Upper lobe of right lung (tissue), 1 donor: ENCODE measurements around the gene GIPC3. TPM values are rescaled to one million over a fixed set of nuclear protein-coding genes. Genes with fewer than 3 reads are reported as not detected.

Experiments
- ATAC-seq: fragments of 200-7000 bp; cut with Tn5 transposase; one replicate; pipeline ENCODE4 v1.9.1; 2020; ENCODE audit warnings: mild to moderate bottlenecking, moderate library complexity
- DNase-seq: peaks from one replicate; pipeline ENCODE4 v3.0.0-alpha.2; 2020
- H3K27ac ChIP-seq: fragments of 200-600 bp; one replicate; pipeline ENCODE4 v1.8.0; 2022
- H3K27me3 ChIP-seq: fragments of 200-600 bp; one replicate; pipeline ENCODE4 v1.8.0; 2022; ENCODE audit warnings: mild to moderate bottlenecking
- H3K36me3 ChIP-seq: fragments of 200-600 bp; one replicate; pipeline ENCODE4 v1.8.0; 2022
- H3K4me1 ChIP-seq: fragments of 200-600 bp; one replicate; pipeline ENCODE4 v1.8.0; 2022
- H3K4me3 ChIP-seq: fragments of 200-600 bp; one replicate; pipeline ENCODE4 v1.8.0; 2022; ENCODE audit warnings: mild to moderate bottlenecking
- H3K9me3 ChIP-seq: fragments of 200-600 bp; one replicate; pipeline ENCODE4 v1.8.0; 2022
- intact Hi-C: fragments of 100-400 bp; cut with DNase I; formaldehyde crosslinking; loops from one replicate; pipeline ENCODE4 v1.11.0; 2022
- total RNA-seq: library from RNA; stranded (reverse); fragmentation: NEBNext Ultra II Directional; extraction: Animal tissue kit (Norgen Biotek cat#: 25700); gene quantifications from one replicate; pipeline ENCODE4 v1.2.1, GENCODE V29; 2021
- TF ChIP-seq, protein P1 (sequence below): fragments of 200-600 bp; IDR thresholded peaks from one replicate; pipeline ENCODE4 v1.8.0; 2022; ENCODE audit warnings: antibody characterized with exemption
- donor health status: DM: no; HTN: yes; CAD: no; lungs with severe emphysema.

Gene GIPC3
- total RNA-seq, 1 donor from 2014 or later = 6.5 TPM

- intact Hi-C loops = no loop called here
- TF ChIP-seq, protein P1, sequence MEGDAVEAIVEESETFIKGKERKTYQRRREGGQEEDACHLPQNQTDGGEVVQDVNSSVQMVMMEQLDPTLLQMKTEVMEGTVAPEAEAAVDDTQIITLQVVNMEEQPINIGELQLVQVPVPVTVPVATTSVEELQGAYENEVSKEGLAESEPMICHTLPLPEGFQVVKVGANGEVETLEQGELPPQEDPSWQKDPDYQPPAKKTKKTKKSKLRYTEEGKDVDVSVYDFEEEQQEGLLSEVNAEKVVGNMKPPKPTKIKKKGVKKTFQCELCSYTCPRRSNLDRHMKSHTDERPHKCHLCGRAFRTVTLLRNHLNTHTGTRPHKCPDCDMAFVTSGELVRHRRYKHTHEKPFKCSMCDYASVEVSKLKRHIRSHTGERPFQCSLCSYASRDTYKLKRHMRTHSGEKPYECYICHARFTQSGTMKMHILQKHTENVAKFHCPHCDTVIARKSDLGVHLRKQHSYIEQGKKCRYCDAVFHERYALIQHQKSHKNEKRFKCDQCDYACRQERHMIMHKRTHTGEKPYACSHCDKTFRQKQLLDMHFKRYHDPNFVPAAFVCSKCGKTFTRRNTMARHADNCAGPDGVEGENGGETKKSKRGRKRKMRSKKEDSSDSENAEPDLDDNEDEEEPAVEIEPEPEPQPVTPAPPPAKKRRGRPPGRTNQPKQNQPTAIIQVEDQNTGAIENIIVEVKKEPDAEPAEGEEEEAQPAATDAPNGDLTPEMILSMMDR = no peak
- Histone ChIP-seq H3K27ac (no peak overlapping the region), H3K9me3 (no peaks in the 10 kb centered on the region), H3K27me3 (no peaks in the 10 kb centered on the region), H3K4me1 (no peaks in the 10 kb centered on the region), H3K4me3 (no peak overlapping the region), H3K36me3 (peaks cover 47% of the 10 kb centered on the region)
- ATAC-seq (no peak), DNase-seq (no peak)
Measured at GRCh38 chr19:3636506-3636905, 51.2 kb downstream of the GIPC3 start.

DNA sequence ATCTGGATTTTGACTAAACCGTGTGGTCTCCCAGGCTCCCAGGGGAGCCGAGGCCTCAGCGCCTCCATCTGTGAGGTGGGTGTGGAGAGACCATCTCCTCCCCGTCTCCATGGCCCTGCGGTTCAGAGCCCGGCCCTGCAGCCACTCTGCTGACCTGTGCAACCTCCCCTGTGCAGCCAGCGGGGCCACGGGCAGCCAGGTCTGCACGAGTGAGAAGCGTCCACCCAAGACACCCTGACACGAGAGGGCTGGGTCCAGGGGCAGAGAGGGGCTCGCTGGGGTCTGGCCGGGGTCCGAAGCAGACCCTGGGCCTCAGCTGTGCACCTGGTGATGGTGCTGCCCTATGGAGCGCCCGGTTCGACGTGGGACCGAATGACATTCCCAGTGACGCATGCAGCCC, 51.7 kb downstream of the GIPC3 start:
- DNase-seq = no peak
- H3K9me3 ChIP-seq = no peaks in the 10 kb centered on the region
- H3K4me1 ChIP-seq = no peaks in the 10 kb centered on the region
- H3K27ac ChIP-seq = no peak overlapping the region
- peaks cover 47% of the 10 kb centered on the region for H3K36me3 ChIP-seq
- intact Hi-C loops = no loop called here
- no peaks in the 10 kb centered on the region for H3K27me3 ChIP-seq
- no peak for ATAC-seq
- TF ChIP-seq, protein P1 = no peak
- no peak overlapping the region for H3K4me3 ChIP-seq

DNA sequence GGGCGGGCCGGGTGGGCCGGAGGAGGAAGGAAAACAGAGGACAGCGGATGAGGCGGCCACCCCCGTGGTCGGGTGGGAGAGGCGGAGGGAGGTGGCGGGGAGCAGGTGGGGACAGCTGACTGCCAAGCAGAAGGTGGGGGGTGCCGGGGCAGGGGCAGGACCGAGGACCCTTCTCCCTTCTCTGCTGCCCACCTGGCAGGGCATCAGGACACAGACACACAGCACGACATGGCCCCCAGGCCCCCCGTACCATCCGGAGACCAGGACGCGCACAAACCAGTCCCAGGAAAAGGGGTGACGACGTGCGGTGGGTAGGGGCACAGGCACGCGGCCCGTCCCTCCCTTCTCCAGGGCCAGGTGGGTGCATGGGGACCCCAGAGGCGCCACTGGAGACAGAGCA, 52.3 kb downstream of the GIPC3 start:
- Histone ChIP-seq H3K36me3 (peaks cover 46% of the 10 kb centered on the region), H3K27ac (no peak overlapping the region), H3K4me3 (no peak overlapping the region), H3K4me1 (no peaks in the 10 kb centered on the region), H3K27me3 (no peaks in the 10 kb centered on the region), H3K9me3 (no peaks in the 10 kb centered on the region)
- DNase-seq (no peak), ATAC-seq (no peak)
- TF ChIP-seq, protein P1 = no peak
- intact Hi-C loops = no loop called here

GRCh38 chr19:3638208-3639193, 53.2 kb downstream of the GIPC3 start:
- ATAC-seq (no peak), DNase-seq (no peak)
- TF ChIP-seq, protein P1 = no peak
- Histone ChIP-seq H3K36me3 (peaks cover 44% of the 10 kb centered on the region), H3K4me3 (no peak overlapping the region), H3K27me3 (no peaks in the 10 kb centered on the region), H3K9me3 (no peaks in the 10 kb centered on the region), H3K4me1 (no peaks in the 10 kb centered on the region), H3K27ac (no peak overlapping the region)
- intact Hi-C loops = no loop called here

GRCh38 chr19:3639479-3639878, 54.2 kb downstream of the GIPC3 start:
- Histone ChIP-seq H3K4me3 (no peak overlapping the region), H3K9me3 (no peaks in the 10 kb centered on the region), H3K36me3 (peaks cover 44% of the 10 kb centered on the region), H3K4me1 (no peaks in the 10 kb centered on the region), H3K27ac (no peak overlapping the region), H3K27me3 (no peaks in the 10 kb centered on the region)
- DNase-seq = no peak
- TF ChIP-seq, protein P1 = no peak
- intact Hi-C loops = no loop called here
- ATAC-seq = no peak
